Prostate gland (tissue), 2 donors: ENCODE measurements around the gene SLC35F3. TPM values are rescaled to one million over a fixed set of nuclear protein-coding genes. Genes with fewer than 3 reads are reported as not detected.

Source experiments
- DNase-seq: peaks from one replicate; pipeline ENCODE4 v3.0.0-alpha.2; 2019; ENCODE audit warnings: low spot score
- H3K27ac ChIP-seq, 2 donors: fragments of 200-600 bp; sonication (generic); 2 replicates each; pipeline ENCODE4 v1.5.1; 2017 to 2019
- H3K27me3 ChIP-seq: fragments of 200-600 bp; sonication (generic); replicated peaks from 2 replicates; pipeline ENCODE4 v1.5.1; 2019; ENCODE audit not compliant: insufficient read depth
- H3K36me3 ChIP-seq, 2 donors: fragments of 200-600 bp; sonication (generic); 1 replicate in 1 of 2; 2 replicates in 1 of 2; pipeline versions ENCODE4 v1.5.1 to v1.8.1; 2017 to 2019
- H3K4me1 ChIP-seq: fragments of 200-600 bp; sonication (generic); replicated peaks from 2 replicates; pipeline ENCODE4 v1.5.1; 2019
- H3K4me3 ChIP-seq, 2 donors: fragments of 200-600 bp; sonication (generic); 2 replicates each; pipeline ENCODE4 v1.5.1; 2017 to 2019
- H3K9me3 ChIP-seq: fragments of 200-600 bp; sonication (generic); 2 replicates; pipeline ENCODE4 v1.5.1; 2017
- CTCF ChIP-seq, 4 experiments: fragments of 200-600 bp in 2 of 4; fragments of 450-650 bp in 2 of 4; sonication (generic) in 2 of 4; IDR thresholded peaks; 1 replicate in 3 of 4; 2 replicates in 1 of 4; pipeline ENCODE4 v1.5.1; 2016 to 2019; ENCODE audit warnings: antibody characterized with exemption in 4 of 4, mild to moderate bottlenecking in 2 of 4, moderate library complexity in 2 of 4
- POLR2A ChIP-seq: fragments of 450-650 bp; IDR thresholded peaks from one replicate; pipeline ENCODE4 v1.6.1; 2016; ENCODE audit warnings: antibody characterized with exemption, mild to moderate bottlenecking
- POLR2AphosphoS5 ChIP-seq: sonication (generic); formaldehyde crosslinking; IDR thresholded peaks from one replicate; pipeline ENCODE4 v1.6.1; 2017; ENCODE audit warnings: antibody characterized with exemption
- WGBS: methylation state at CpG from one replicate; pipeline ENCODE4 v1.1.5; 2018; 5-methylcytosine and 5-hydroxymethylcytosine counted together
- intact Hi-C: fragments of 100-400 bp; cut with DNase I; formaldehyde crosslinking; loops from one replicate; pipeline ENCODE4 v1.14.2; 2022
- total RNA-seq, 2 donors: library from RNA; depleted of rRNA; stranded (reverse); fragments of >200 nt; gene quantifications; one replicate each; pipeline ENCODE4 v1.1.0, GENCODE V29; 2016

The SLC35F3 gene
- total RNA-seq, 2 donors from 2014 or later: 0.34 to 0.64 TPM

DNA sequence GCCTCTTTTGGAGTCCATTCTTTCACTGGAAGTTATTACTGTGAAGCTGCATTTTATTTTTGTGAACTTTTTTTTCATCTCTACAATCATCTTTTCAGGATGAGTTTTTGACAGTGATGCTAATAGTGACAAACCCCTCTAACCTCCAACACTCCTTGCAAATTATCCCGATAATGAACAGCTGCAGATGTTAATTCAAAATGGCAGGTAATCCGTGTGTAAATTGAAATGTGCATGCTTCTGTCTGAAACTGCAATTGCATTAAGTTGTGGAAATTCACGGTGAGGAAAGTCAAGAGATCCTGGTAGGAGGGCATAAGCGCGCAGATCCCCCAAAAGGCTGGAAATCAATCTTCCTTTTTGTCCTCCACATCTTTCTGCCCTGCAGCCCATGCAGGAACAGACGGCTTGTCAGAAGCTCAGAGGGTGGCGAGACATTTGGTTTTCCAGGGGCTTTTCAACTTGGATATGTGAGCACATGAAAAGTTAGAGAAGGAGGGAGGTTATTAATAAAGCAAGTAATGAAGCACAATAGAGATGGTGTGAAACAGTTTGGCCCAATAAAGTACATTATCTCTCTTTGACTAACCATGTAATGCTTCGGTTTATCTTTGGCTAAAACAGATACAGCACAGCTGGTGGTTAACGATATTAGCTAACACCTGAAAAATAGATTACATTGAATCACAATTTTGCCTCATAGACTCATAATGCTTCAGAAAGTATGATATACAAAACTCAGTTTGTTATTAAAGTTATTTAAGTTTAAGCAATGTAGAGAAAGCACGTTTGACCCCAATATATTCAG lies 325.3 kb downstream of the SLC35F3 start:
- H3K36me3 ChIP-seq: no peaks in the 10 kb centered on the region
- DNase-seq: no peak
- intact Hi-C loops: no loop called here
- no peaks in the 10 kb centered on the region for H3K27me3 ChIP-seq
- 80% methylated on average over 10 of the region's 10 CpGs for WGBS
- no peak overlapping the region for H3K27ac ChIP-seq
- no peaks in the 10 kb centered on the region for H3K9me3 ChIP-seq
- TF ChIP-seq POLR2AphosphoS5 (no peak), CTCF (IDR thresholded peaks at IDR 0.05) (no peak), POLR2A (no peak)
- no peak overlapping the region for H3K4me3 ChIP-seq
- no peaks in the 10 kb centered on the region for H3K4me1 ChIP-seq

DNA sequence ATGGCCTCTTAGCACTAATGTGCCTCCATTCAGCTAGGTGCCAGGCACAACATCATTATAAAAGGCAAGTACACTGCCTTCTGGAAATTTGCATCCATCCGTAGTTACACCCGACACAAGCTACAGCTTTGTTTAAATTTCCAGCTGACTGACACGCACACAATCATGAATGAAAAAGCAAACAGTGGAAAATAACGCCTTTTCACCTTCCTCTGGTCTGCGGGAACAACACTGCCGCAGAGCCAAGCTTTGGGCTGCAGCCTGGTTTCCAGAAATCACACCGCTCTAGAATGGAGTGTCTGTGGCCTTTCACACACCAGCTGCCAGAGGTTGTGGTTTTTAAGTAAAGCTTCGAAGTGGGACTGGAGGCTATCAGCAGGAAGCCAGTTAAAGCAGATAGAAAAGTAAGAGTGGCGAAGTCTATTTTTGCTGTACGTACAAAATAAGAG lies 326.0 kb downstream of the SLC35F3 start:
- Histone ChIP-seq H3K4me3 (no peak overlapping the region), H3K36me3 (no peaks in the 10 kb centered on the region), H3K27me3 (no peaks in the 10 kb centered on the region), H3K4me1 (no peaks in the 10 kb centered on the region), H3K27ac (no peak overlapping the region), H3K9me3 (no peaks in the 10 kb centered on the region)
- no peak for DNase-seq
- TF ChIP-seq CTCF (IDR thresholded peaks at IDR 0.05) (no peak), POLR2A (no peak), POLR2AphosphoS5 (no peak)
- WGBS: 44% methylated on average over 10 of the region's 10 CpGs
- intact Hi-C loops: no loop called here

DNA sequence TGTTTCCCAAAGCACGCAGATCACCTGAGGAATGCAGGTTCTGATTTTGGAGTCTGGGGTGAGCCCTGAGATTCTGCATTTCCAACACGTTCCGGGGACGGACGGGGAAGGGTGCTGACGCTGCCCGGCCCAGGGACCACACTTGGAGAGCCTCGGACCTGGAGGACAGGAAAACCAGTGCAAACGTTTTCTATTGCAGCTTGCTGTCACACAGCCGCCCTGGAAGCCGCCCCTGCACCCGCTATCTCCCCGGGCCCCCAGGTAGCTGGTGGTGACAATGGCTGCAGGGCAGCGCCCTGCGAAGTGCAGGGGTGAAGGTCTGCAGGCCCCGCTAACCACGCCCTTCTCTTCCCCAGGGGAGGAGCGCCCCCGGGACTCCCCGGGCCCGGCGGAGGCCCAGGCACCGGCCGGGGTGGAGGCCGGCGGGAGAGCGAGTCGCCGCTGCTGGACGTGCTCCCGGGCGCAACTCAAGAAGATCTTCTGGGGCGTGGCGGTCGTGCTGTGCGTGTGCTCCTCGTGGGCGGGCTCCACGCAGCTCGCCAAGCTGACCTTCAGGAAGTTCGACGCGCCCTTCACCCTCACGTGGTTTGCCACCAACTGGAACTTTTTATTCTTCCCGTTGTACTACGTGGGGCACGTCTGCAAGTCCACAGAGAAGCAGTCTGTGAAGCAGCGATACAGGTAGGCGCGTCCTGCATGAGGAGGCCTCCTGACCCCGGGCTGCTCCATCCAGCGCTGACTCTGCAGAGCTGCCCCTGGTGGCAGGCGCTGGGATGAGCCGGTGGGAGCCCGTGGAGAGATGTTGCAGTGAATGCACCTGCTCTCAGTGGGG lies 326.8 kb downstream of the SLC35F3 start:
- intact Hi-C loops: no loop called here
- H3K9me3 ChIP-seq: no peaks in the 10 kb centered on the region
- no peak overlapping the region for H3K4me3 ChIP-seq
- TF ChIP-seq CTCF (IDR thresholded peaks at IDR 0.05) (no peak), POLR2A (no peak), POLR2AphosphoS5 (no peak)
- no peak overlapping the region for H3K27ac ChIP-seq
- H3K36me3 ChIP-seq: no peaks in the 10 kb centered on the region
- DNase-seq: no peak
- no peaks in the 10 kb centered on the region for H3K4me1 ChIP-seq
- H3K27me3 ChIP-seq: no peaks in the 10 kb centered on the region
- 65% methylated on average over 27 of the region's 55 CpGs for WGBS

DNA sequence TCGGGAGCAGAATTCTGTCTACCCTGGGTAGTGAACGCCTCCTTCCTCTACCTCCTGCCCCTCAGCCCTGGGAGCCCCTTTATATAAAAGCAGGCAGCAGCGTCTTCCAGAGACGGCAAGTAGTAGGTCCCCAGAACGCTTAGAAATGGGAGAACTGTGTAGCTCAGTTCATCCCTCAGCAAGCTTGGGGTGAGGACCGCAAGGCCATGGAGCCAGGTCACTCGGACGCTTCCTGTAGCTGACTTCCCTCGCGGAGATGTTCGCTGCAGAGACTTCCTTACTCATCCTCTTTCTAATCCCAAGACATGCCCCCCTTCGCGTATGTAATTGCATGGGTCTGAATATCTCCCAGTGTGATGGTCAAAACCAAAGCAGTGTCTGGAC lies 327.4 kb downstream of the SLC35F3 start:
- 97% methylated on average over 13 of the region's 13 CpGs for WGBS
- intact Hi-C loops: no loop called here
- no peak for TF ChIP-seq POLR2A
- no peak for TF ChIP-seq POLR2AphosphoS5
- TF ChIP-seq CTCF (IDR thresholded peaks at IDR 0.05): no peak
- no peaks in the 10 kb centered on the region for H3K9me3 ChIP-seq
- no peak overlapping the region for H3K27ac ChIP-seq
- H3K36me3 ChIP-seq: no peaks in the 10 kb centered on the region
- H3K4me3 ChIP-seq: no peak overlapping the region
- no peaks in the 10 kb centered on the region for H3K4me1 ChIP-seq
- DNase-seq: no peak
- no peaks in the 10 kb centered on the region for H3K27me3 ChIP-seq
